HepG2 (cell line): ENCODE measurements around the gene RPS27L. TPM values are rescaled to one million over a fixed set of nuclear protein-coding genes. Genes with fewer than 3 reads are reported as not detected.

Source experiments
- BCL6 ChIP-seq: IDR thresholded peaks from 2 replicates; pipeline ENCODE4 v1.6.1; 2016; ENCODE audit warnings: missing genetic modification reagents, missing compliant biosample characterization
- CEBPB ChIP-seq: IDR thresholded peaks from 2 replicates; pipeline ENCODE4 v1.6.1; 2011; ENCODE audit warnings: low read depth, low read length, improper control_type of control experiment, borderline replicate concordance
- CEBPG ChIP-seq: IDR thresholded peaks from 2 replicates; pipeline ENCODE4 v1.6.1; 2016
- CHD4 ChIP-seq: fragments of 200-600 bp; sonication (generic); IDR thresholded peaks from 2 replicates; pipeline ENCODE4 v1.7.0; 2017; ENCODE audit warnings: mild to moderate bottlenecking, low read length, borderline replicate concordance
- EP300 ChIP-seq, 3 experiments: sonication (generic) in 1 of 3; formaldehyde crosslinking in 1 of 3; IDR thresholded peaks; 2 replicates each; pipeline versions ENCODE4 v1.5.1 to v1.6.1; 2011 to 2020; ENCODE audit warnings: low read depth in 2 of 3, low read length in 2 of 3, borderline replicate concordance in 1 of 3, improper control_type of control experiment in 1 of 3, mild to moderate bottlenecking in 1 of 3, missing genetic modification reagents in 1 of 3, moderate library complexity in 1 of 3
- HNF4A ChIP-seq: sonication (generic); formaldehyde crosslinking; IDR thresholded peaks from 2 replicates; pipeline ENCODE4 v1.4.0; 2020; ENCODE audit warnings: missing genetic modification reagents
- NFATC3 ChIP-seq: sonication (generic); formaldehyde crosslinking; IDR thresholded peaks from 2 replicates; pipeline ENCODE4 v1.5.1; 2020; ENCODE audit warnings: mild to moderate bottlenecking, missing genetic modification reagents
- PRMT3 ChIP-seq: sonication (generic); formaldehyde crosslinking; IDR thresholded peaks from 2 replicates; pipeline ENCODE4 v1.8.1; 2022; ENCODE audit warnings: low read depth, mild to moderate bottlenecking, moderate library complexity, missing genetic modification reagents, borderline replicate concordance
- TEAD3 ChIP-seq: optimal IDR thresholded peaks from 2 replicates; pipeline ENCODE3; 2016; ENCODE audit warnings: borderline replicate concordance
- polyA plus RNA-seq, 8 experiments: library from polyadenylated mRNA; depleted of rRNA in 3 of 8; stranded (reverse) in 7 of 8; unstranded in 1 of 8; fragments of >200 nt; fragmentation: Illumina TruSeq in 4 of 8; extraction: Trizol in 4 of 8; gene quantifications; 2 replicates each; pipeline versions ENCODE4 v1.2.1 to v1.2.3, GENCODE V29; 2011 to 2016; ENCODE audit warnings: low read depth in 4 of 8, missing spikeins in 1 of 8, mixed read lengths in 1 of 8; ENCODE audit not compliant: insufficient read depth in 1 of 8
- total RNA-seq, 5 experiments: library from RNA; depleted of rRNA; stranded (reverse); fragments of >200 nt; fragmentation: Illumina TruSeq; extraction: Trizol; gene quantifications; 2 replicates each; pipeline ENCODE4 v1.2.3, GENCODE V29; 2016; ENCODE audit warnings: low read depth in 1 of 5
- TF ChIP-seq, protein P1 (sequence below): sonication (generic); formaldehyde crosslinking; IDR thresholded peaks from 2 replicates; pipeline ENCODE4 v1.4.0; 2020; ENCODE audit warnings: missing genetic modification reagents
- TF ChIP-seq, protein P2 (sequence below): sonication (generic); formaldehyde crosslinking; IDR thresholded peaks from 2 replicates; pipeline ENCODE4 v1.9.0; 2022; ENCODE audit warnings: low read depth, missing genetic modification reagents
- TF ChIP-seq, protein P3 (sequence below): IDR thresholded peaks from 2 replicates; pipeline ENCODE4 v1.6.1; 2016; ENCODE audit warnings: mild to moderate bottlenecking, missing biosample characterization, missing genetic modification reagents
- TF ChIP-seq, protein P4 (sequence below): sonication (generic); formaldehyde crosslinking; IDR thresholded peaks from 2 replicates; pipeline ENCODE4 v1.8.0; 2022; ENCODE audit warnings: missing genetic modification reagents, low read depth, mild to moderate bottlenecking, borderline replicate concordance
- TF ChIP-seq, protein P5 (sequence below): sonication (generic); formaldehyde crosslinking; IDR thresholded peaks from 2 replicates; pipeline ENCODE4 v1.5.1; 2020; ENCODE audit warnings: missing genetic modification reagents, mild to moderate bottlenecking, borderline replicate concordance
- TF ChIP-seq, protein P6 (sequence below): sonication (generic); formaldehyde crosslinking; IDR thresholded peaks from 2 replicates; pipeline ENCODE4 v1.8.1; 2023; ENCODE audit warnings: missing genetic modification reagents, mild to moderate bottlenecking, borderline replicate concordance
- TF ChIP-seq, protein P7 (sequence below): sonication (generic); formaldehyde crosslinking; conservative IDR thresholded peaks from 2 replicates; pipeline ENCODE4 v1.4.0; 2020; ENCODE audit warnings: mild to moderate bottlenecking, missing genetic modification reagents, moderate library complexity

The RPS27L gene
- total and polyA plus RNA-seq, 2 of the 13 experiments (the other 11 are each of a cell fraction or from before 2014, with no cell fraction given) = 231 to 433 TPM

DNA sequence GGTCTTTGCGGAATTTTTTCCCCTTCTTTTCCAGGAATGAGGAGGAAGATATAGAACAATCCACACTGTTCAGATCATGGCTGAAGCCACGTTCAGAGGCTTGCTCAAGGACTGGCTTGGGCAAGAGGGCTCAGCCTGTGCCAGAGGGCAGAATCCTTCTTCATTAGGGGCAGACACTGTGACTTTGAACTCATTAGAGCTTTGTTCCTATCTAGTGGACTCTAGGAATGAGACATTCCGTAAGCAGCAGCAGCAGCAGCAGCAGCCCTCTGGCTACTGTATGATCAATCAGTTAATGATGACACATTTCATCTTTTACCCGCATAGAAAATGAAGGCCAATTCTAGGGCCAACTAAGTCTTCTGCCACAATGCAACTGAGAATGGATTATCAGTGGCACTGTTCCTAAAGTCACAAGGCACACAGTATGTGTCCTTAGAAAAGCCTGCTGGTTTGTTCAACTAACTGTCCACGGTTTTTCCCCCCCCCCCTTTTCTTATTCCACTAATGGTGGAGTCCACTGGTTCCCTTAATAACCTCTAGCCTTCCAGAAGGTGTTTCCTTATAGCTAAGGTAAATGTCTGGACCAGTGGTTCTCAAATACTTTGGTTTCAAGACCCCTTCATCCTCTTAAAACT, 30.4 kb upstream of the RPS27L start (continued):
- TF ChIP-seq, protein P1, sequence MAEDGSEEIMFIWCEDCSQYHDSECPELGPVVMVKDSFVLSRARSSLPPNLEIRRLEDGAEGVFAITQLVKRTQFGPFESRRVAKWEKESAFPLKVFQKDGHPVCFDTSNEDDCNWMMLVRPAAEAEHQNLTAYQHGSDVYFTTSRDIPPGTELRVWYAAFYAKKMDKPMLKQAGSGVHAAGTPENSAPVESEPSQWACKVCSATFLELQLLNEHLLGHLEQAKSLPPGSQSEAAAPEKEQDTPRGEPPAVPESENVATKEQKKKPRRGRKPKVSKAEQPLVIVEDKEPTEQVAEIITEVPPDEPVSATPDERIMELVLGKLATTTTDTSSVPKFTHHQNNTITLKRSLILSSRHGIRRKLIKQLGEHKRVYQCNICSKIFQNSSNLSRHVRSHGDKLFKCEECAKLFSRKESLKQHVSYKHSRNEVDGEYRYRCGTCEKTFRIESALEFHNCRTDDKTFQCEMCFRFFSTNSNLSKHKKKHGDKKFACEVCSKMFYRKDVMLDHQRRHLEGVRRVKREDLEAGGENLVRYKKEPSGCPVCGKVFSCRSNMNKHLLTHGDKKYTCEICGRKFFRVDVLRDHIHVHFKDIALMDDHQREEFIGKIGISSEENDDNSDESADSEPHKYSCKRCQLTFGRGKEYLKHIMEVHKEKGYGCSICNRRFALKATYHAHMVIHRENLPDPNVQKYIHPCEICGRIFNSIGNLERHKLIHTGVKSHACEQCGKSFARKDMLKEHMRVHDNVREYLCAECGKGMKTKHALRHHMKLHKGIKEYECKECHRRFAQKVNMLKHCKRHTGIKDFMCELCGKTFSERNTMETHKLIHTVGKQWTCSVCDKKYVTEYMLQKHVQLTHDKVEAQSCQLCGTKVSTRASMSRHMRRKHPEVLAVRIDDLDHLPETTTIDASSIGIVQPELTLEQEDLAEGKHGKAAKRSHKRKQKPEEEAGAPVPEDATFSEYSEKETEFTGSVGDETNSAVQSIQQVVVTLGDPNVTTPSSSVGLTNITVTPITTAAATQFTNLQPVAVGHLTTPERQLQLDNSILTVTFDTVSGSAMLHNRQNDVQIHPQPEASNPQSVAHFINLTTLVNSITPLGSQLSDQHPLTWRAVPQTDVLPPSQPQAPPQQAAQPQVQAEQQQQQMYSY (CRISPR knock-in tag) = no peak
- TF ChIP-seq, protein P2, sequence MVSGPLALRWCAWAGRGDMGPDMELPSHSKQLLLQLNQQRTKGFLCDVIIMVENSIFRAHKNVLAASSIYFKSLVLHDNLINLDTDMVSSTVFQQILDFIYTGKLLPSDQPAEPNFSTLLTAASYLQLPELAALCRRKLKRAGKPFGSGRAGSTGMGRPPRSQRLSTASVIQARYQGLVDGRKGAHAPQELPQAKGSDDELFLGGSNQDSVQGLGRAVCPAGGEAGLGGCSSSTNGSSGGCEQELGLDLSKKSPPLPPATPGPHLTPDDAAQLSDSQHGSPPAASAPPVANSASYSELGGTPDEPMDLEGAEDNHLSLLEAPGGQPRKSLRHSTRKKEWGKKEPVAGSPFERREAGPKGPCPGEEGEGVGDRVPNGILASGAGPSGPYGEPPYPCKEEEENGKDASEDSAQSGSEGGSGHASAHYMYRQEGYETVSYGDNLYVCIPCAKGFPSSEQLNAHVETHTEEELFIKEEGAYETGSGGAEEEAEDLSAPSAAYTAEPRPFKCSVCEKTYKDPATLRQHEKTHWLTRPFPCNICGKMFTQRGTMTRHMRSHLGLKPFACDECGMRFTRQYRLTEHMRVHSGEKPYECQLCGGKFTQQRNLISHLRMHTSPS (CRISPR knock-in tag) = peak; percentile 63; the same call in 1 of the 2 replicates
- TF ChIP-seq BCL6 (CRISPR knock-in tag) (peak; percentile 94), HNF4A (peak; percentile 39), TEAD3 (CRISPR knock-in tag) (peak; percentile 29), NFATC3 (CRISPR knock-in tag) (no peak), CEBPB (peak; percentile 44; the same call in 1 of the 2 replicates), CHD4 (no peak), PRMT3 (CRISPR knock-in tag) (no peak), CEBPG (CRISPR knock-in tag) (peak; percentile 44; the same call in 1 of the 2 replicates), EP300 (IDR thresholded peaks at IDR 0.05; ENCODE audit: low read depth in 2 of 2, low read length in 2 of 2) (peak in 1 of 2 experiments; percentile 3; a peak in 1 of 4 replicates), EP300 (CRISPR knock-in tag; IDR thresholded peaks at IDR 0.05; ENCODE audit: borderline replicate concordance) (no peak)
- TF ChIP-seq, protein P3, sequence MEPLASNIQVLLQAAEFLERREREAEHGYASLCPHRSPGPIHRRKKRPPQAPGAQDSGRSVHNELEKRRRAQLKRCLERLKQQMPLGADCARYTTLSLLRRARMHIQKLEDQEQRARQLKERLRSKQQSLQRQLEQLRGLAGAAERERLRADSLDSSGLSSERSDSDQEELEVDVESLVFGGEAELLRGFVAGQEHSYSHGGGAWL (CRISPR knock-in tag) = no peak
- TF ChIP-seq, protein P4, sequence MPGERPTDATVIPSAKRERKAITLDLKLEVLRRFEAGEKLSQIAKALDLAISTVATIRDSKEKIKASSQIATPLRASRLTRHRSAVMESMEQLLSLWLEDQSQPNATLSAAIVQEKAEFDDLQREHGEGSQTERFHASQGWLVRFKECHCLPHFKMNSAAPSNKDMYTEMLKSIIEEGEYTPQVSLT (CRISPR knock-in tag) = no peak
- TF ChIP-seq, protein P5, sequence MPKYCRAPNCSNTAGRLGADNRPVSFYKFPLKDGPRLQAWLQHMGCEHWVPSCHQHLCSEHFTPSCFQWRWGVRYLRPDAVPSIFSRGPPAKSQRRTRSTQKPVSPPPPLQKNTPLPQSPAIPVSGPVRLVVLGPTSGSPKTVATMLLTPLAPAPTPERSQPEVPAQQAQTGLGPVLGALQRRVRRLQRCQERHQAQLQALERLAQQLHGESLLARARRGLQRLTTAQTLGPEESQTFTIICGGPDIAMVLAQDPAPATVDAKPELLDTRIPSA (CRISPR knock-in tag) = no peak
- TF ChIP-seq, protein P6, sequence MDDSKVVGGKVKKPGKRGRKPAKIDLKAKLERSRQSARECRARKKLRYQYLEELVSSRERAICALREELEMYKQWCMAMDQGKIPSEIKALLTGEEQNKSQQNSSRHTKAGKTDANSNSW (CRISPR knock-in tag) = no peak
- TF ChIP-seq, protein P7, sequence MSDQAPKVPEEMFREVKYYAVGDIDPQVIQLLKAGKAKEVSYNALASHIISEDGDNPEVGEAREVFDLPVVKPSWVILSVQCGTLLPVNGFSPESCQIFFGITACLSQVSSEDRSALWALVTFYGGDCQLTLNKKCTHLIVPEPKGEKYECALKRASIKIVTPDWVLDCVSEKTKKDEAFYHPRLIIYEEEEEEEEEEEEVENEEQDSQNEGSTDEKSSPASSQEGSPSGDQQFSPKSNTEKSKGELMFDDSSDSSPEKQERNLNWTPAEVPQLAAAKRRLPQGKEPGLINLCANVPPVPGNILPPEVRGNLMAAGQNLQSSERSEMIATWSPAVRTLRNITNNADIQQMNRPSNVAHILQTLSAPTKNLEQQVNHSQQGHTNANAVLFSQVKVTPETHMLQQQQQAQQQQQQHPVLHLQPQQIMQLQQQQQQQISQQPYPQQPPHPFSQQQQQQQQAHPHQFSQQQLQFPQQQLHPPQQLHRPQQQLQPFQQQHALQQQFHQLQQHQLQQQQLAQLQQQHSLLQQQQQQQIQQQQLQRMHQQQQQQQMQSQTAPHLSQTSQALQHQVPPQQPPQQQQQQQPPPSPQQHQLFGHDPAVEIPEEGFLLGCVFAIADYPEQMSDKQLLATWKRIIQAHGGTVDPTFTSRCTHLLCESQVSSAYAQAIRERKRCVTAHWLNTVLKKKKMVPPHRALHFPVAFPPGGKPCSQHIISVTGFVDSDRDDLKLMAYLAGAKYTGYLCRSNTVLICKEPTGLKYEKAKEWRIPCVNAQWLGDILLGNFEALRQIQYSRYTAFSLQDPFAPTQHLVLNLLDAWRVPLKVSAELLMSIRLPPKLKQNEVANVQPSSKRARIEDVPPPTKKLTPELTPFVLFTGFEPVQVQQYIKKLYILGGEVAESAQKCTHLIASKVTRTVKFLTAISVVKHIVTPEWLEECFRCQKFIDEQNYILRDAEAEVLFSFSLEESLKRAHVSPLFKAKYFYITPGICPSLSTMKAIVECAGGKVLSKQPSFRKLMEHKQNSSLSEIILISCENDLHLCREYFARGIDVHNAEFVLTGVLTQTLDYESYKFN (CRISPR knock-in tag) = 0 out of 2 replicates have a peak, but pooled peaks have one; percentile 26
